Dendritic cell treated with granulocyte-macrophage colony-stimulating factor and Interleukin-4, amounts not matched to agents 40 ng/mL and 50 ng/mL, for 4 days (primary cell): ENCODE data around the gene SMC1A.
"Not testable (repeated sequence)": the region's sequence is repeated elsewhere in the genome, so short reads cannot be mapped to it uniquely, and the experiment has no call there.

Experiments used
- H3K27ac Mint-ChIP-seq: one replicate; pipeline ENCODE4 v1.8.0; 2022; ENCODE audit warnings: mild to moderate bottlenecking, mixed read lengths
- H3K27me3 Mint-ChIP-seq: one replicate; pipeline ENCODE4 v1.8.0; 2022; ENCODE audit warnings: mild to moderate bottlenecking, mixed read lengths
- H3K36me3 Mint-ChIP-seq: one replicate; pipeline ENCODE4 v1.8.0; 2022; ENCODE audit warnings: low read depth, mixed read lengths
- H3K4me1 Mint-ChIP-seq: one replicate; pipeline ENCODE4 v1.8.0; 2022; ENCODE audit warnings: low read depth, mixed read lengths
- H3K4me3 Mint-ChIP-seq: one replicate; pipeline ENCODE4 v1.8.0; 2022; ENCODE audit warnings: mild to moderate bottlenecking, moderate library complexity, mixed read lengths
- H3K9me3 Mint-ChIP-seq: one replicate; pipeline ENCODE4 v1.8.0; 2022; ENCODE audit warnings: mixed read lengths
- intact Hi-C: fragments of 100-400 bp; cut with micrococcal nuclease; formaldehyde crosslinking; loops from one replicate; pipeline ENCODE4 v1.15.0; 2022

Gene SMC1A

DNA sequence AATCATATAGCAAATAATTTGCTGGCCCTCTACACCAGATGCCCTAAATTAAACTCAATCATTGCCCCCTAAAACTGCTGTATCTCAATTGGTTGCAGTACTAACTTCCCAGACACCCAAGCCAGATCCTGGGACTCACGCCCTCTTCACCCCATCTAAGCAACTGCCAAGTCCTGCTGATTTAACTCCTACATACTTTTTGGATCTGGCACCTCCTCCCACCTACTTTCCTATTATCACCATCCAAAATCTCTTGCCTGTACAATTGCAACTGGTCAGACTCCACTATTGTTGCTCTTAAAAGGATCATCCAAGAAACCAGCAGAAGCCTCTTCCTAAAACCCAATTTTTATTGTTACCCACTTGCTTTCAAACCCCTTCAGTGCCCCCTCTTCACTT, 16.4 kb upstream of the SMC1A start:
- Mint-ChIP-seq H3K4me3 (no peak overlapping the region), H3K4me1 (peaks cover 62% of the 10 kb centered on the region), H3K9me3 (no peaks in the 10 kb centered on the region), H3K36me3 (peaks cover 4% of the 10 kb centered on the region), H3K27me3 (no peaks in the 10 kb centered on the region), H3K27ac (no peak overlapping the region)
- intact Hi-C loops = no loop called here

DNA sequence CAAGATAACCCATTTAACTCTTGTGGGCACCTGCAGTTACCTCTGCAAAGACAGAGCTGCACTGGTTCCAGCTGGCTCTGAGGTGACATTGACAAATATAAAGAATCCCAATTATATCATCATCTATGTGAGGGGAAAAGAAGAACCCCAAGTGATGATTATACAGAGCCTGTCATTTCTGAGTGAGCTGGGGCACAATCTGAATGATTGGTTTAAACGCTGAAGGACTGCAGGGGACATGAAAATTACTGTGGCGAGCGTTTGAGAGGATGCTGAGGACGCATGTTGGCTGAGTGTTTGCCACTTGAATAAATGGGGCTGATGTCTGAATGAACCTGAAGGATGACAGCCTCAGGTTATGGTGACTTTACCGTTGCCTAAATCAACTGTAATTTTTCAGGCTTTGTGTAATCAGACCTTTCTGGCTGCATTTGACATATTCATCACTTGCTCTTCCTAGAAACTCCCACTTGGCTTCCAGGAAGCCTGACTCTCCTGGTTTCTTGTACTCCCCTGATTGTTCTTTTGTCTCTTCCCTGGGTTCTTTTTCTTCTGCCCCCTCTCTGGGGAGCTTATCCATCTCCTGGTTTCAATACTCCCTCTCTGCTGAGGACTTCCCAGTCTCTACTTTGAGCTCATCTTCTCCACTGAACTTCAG, 15.8 kb upstream of the SMC1A start:
- peaks cover 67% of the 10 kb centered on the region for H3K4me1 Mint-ChIP-seq
- intact Hi-C loops = no loop called here
- H3K4me3 Mint-ChIP-seq = no peak overlapping the region
- no peak overlapping the region for H3K27ac Mint-ChIP-seq
- H3K9me3 Mint-ChIP-seq = no peaks in the 10 kb centered on the region
- H3K27me3 Mint-ChIP-seq = no peaks in the 10 kb centered on the region
- H3K36me3 Mint-ChIP-seq = peaks cover 7% of the 10 kb centered on the region

DNA sequence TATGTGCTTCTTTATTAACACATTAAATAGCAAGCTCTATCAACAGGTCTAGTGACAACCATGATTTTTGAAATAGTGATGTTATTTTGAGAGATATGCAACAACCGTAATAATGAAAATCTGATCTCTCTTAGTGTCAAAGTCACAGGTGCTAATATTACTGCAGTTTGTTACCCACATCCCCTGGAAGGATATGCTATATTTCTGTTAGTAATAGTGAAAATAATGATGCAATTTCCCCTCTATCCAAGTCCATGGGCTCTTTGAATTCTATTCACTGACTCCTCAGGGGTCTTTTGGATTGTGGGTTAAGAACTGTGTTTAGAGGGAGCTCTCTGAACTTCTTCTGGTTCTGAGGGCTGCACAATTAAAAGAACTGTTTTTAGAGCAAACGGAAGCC, 14.8 kb upstream of the SMC1A start:
- intact Hi-C loops = no loop called here
- Mint-ChIP-seq H3K4me1 (peaks cover 64% of the 10 kb centered on the region), H3K27me3 (no peaks in the 10 kb centered on the region), H3K36me3 (peaks cover 11% of the 10 kb centered on the region), H3K9me3 (no peaks in the 10 kb centered on the region), H3K4me3 (no peak overlapping the region), H3K27ac (no peak overlapping the region)

DNA sequence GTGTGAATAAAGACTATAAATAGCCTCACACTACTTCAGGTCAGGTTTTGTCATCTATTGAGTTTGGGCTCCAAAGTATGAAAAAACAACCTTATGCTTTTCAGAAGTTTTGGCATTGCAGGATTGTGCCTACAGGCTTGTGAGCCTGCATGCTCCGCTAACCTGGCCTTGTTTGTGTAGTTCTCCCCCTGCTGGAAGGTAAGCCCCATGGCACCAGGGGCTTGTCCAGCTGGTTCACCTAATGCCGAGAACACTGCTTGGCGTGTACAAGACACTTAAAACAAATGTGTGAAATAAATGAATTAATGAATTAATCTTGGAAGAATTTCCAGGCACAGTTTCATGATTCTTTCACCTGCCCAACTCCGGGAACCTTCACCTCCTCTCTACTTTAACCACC, 13.5 kb upstream of the SMC1A start:
- no peak overlapping the region for H3K27ac Mint-ChIP-seq
- peaks cover 23% of the 10 kb centered on the region for H3K36me3 Mint-ChIP-seq
- H3K4me1 Mint-ChIP-seq = peaks cover 54% of the 10 kb centered on the region
- no peak overlapping the region for H3K4me3 Mint-ChIP-seq
- intact Hi-C loops = no loop called here
- no peaks in the 10 kb centered on the region for H3K9me3 Mint-ChIP-seq
- no peaks in the 10 kb centered on the region for H3K27me3 Mint-ChIP-seq

DNA sequence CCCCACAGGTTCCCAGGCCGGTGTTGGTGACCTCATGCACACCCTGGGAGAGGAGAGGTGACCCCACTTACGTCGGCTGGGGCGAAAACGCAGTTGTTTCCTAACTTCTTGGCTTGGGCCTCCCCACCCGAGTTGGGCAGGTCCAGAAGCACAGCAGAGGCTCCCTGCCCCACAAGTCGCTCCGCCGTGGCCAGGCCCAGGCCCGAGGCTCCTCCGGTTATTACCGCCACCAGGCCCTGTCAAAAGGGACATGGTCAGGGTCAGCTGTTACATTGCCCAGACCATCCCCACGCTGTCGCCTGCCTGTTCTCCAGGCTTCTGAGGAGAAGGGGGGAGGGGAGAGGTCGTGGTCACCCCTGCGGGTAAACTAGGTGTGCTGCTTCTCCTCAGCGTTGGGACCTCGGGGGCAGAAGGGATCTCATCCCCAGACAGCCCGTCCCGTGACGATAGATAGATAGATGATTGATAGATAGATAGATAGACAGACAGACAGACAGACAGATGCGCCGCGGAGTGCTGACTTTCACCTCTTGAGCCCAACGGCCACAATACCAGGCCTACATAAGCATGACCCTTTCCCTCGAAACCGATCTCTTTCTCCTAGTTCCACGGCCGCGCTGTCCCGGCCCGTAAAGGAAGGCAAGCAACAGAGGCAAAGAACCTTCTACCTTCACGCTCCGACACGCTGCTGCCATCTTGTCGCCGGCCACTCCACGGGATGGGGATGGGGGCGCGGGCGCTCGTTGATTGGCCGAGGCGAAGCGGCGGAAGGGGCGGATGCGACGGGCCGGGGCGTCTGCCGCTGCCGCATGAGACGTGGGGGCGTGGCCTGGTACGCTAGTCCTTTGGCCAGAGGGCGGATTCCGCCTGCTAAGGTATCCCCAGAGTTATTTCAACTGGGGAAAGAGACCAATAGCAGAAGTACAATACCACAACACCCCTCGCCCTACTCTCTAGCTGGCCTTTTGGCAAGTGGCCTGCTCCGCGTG, 11.5 kb upstream of the SMC1A start, which contains the start of gene HSD17B10:
Gene HSD17B10, minus strand, starts transcription at position 720 of the 989 bp plus-strand sequence. Its CDS starts 25 bp downstream, at position 695.
- H3K4me3 Mint-ChIP-seq = peak within 1 kb of the TSS; percentile 93
- intact Hi-C loops = loop anchor here (1.0 kb wide), 1 partner anchor 12 kb away; the partner anchor contains the start of genes RIBC1 and SMC1A
- no peaks in the 10 kb centered on the region for H3K27me3 Mint-ChIP-seq
- no peaks in the 10 kb centered on the region for H3K9me3 Mint-ChIP-seq
- H3K4me1 Mint-ChIP-seq = peaks cover 42% of the 10 kb centered on the region
- peaks cover 43% of the 10 kb centered on the region for H3K36me3 Mint-ChIP-seq
- peak within 1 kb of the TSS; percentile 91 for H3K27ac Mint-ChIP-seq

DNA sequence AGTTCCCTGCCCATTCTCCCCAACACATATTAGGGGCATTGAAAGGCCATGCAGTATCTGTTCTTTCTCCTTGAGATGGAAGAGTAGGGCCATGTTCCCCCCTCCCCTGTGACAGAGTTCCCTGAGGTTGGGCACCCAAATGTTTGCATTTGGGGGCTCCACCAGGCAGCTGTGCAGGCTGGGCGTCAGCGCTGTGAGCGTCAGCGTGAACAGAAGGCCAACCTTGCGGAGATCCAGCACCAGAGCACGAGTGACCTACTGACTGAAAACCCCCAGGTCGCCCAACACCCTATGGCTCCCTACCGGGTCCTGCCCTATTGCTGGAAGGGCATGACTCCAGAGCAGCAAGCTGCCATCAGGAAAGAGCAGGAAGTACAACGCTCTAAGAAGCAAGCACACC, 7.8 kb upstream of the SMC1A start:
- intact Hi-C loops = no loop called here
- H3K9me3 Mint-ChIP-seq = no peaks in the 10 kb centered on the region
- no peak overlapping the region for H3K4me3 Mint-ChIP-seq

DNA sequence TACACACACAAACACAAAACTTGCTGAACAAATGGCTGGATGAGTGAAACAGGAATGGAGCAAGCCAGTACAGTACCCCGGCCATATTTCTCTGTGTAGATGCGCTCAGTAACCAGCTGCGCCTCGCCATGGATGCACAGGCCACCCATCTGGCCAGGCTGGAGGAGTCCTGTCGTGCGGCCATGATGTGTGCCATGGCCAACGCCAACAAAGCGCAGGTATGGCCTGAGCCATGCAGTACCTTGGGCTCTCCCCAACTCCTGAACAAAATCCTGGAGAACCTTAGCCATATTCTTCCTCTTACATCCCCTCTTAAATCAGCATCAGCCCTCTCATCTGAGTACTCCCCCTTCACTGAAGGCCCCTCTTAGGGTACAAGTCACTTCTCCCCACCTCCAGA, 7.3 kb upstream of the SMC1A start:
- Mint-ChIP-seq H3K27me3 (no peaks in the 10 kb centered on the region), H3K36me3 (peaks cover 55% of the 10 kb centered on the region), H3K4me1 (peaks cover 20% of the 10 kb centered on the region), H3K27ac (no peak overlapping the region), H3K9me3 (no peaks in the 10 kb centered on the region), H3K4me3 (no peak overlapping the region)
- intact Hi-C loops = no loop called here

More for the DNA sequence above, 7.8 kb upstream of the SMC1A start:
- H3K27ac Mint-ChIP-seq = no peak overlapping the region
- H3K27me3 Mint-ChIP-seq = no peaks in the 10 kb centered on the region
- peaks cover 55% of the 10 kb centered on the region for H3K36me3 Mint-ChIP-seq
- peaks cover 25% of the 10 kb centered on the region for H3K4me1 Mint-ChIP-seq

DNA sequence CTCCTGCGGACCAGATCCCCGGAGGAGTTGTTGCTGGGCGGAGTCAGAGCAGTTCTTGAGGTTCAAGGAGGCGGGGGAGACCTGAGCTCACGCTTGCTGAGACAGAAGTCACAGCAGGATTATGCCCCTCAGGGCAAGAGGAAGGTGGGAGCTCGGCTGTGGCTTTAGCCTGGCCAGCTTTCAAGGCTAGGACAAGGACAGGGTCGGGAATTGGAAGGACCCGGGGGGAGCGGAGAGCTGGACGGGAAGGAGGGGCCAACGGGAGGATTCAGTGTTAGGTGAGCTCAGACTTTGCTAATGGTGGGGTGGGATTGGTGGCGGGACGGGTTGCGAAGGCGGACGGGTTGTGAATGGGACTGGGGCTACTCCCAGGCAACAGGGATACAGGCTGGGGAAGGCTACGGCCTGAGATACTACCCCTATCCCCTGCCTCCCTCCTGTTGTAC, 430 bp upstream of the SMC1A start, which contains the start of gene RIBC1:
Gene RIBC1, plus strand, starts transcription at position 13 of the 446 bp plus-strand sequence. CDS start 3,404 bp downstream, outside the sequence.
- Mint-ChIP-seq H3K9me3 (no peaks in the 10 kb centered on the region), H3K27ac (peak within 1 kb of the TSS; percentile 92), H3K4me1 (peaks cover 26% of the 10 kb centered on the region), H3K36me3 (peaks cover 18% of the 10 kb centered on the region), H3K4me3 (peak within 1 kb of the TSS; percentile 96), H3K27me3 (no peaks in the 10 kb centered on the region)
- intact Hi-C loops = loop anchor here (1.0 kb wide), 1 partner anchor 11 kb away; the partner anchor contains the start of gene HSD17B10

DNA sequence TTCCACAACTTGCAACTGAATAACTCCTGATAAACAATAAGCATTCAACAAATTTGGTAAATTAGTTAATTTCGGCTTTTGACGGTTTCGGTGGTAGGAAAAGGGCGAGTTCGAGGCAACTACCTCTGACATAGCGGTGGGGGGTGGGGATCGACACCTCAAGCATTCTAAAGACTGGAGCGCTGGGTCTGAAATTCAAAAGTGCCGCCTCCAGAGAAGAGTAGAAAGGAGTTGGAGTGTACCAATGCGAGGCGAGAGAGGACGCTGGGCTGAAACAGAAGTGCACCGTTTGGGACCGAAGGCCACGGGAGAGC, 725 bp downstream of the SMC1A start:
- peak overlapping the region; percentile 92 for H3K27ac Mint-ChIP-seq
- H3K4me1 Mint-ChIP-seq = peaks cover 26% of the 10 kb centered on the region
- peak overlapping the region; percentile 96 for H3K4me3 Mint-ChIP-seq
- intact Hi-C loops = loop anchor here (1.0 kb wide), 1 partner anchor 13 kb away; the partner anchor contains the start of gene HSD17B10
- H3K36me3 Mint-ChIP-seq = peaks cover 18% of the 10 kb centered on the region
- H3K9me3 Mint-ChIP-seq = no peaks in the 10 kb centered on the region
- no peaks in the 10 kb centered on the region for H3K27me3 Mint-ChIP-seq

DNA sequence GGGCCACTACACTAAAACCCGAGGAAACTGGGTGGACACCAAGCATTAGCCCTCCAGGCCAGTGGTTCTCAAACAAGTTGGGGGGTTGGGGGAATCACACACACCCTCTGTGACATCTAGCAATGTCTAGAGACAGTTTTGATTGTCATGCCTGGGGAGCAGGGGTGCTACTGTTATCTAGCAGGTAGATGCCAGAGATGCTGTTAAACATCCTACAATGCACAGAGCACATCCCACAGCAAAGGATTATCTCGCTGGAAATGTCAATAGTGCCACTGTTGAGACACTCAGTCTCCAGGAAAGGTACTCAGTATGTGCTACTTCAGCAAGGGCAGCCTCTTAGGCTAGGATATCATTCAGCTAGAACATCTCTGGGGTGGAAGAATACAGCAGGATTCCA, 1.3 kb downstream of the SMC1A start:
- Mint-ChIP-seq H3K27me3 (no peaks in the 10 kb centered on the region), H3K36me3 (peaks cover 18% of the 10 kb centered on the region), H3K4me3 (no peak overlapping the region), H3K27ac (no peak overlapping the region), H3K9me3 (no peaks in the 10 kb centered on the region), H3K4me1 (peaks cover 26% of the 10 kb centered on the region)
- intact Hi-C loops = no loop called here

DNA sequence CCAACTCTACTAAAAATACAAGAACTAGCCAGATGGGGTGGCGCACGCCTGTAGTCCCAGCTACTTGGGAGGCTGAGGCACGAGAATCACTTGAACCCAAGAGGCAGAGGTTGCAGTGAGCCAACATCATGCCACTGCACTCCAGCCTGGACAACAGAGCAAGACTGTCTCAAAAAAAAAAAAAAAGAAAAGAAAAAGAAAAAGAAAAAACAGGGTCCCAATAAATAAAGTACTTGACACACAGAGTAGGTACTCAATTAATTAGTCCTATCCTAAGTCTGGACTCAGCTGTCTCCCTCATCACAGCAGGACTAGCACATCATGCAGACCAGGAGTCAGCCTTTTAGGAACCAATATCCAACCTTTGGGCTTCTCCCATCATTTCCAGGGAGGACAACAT, 2.1 kb downstream of the SMC1A start:
- H3K27ac Mint-ChIP-seq, intact Hi-C loops, H3K27me3 Mint-ChIP-seq, H3K9me3 Mint-ChIP-seq, H3K4me3 Mint-ChIP-seq: not testable (repeated sequence)
- Mint-ChIP-seq H3K36me3 (peaks cover 18% of the 10 kb centered on the region), H3K4me1 (peaks cover 22% of the 10 kb centered on the region)

DNA sequence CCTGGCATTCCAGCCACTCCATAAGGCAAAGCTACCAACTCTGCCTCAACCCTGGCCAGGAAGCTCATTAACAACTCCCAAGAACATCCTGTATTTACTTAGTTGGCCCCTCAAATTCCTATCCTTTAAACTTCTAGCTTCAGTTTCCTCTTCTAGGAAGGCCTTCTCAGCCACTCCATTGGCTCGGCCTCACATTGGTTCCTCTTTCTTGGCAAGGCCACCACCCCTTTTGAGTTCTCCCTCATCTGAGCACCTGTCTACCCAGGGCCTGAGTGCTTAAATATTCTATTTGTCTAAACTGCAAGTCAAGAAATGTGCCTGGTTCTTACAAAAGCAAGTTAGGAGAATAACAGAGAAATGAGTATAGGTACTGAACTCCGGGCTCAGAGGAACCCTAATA, 10.0 kb downstream of the SMC1A start:
- peaks cover 75% of the 10 kb centered on the region for H3K36me3 Mint-ChIP-seq
- H3K4me3 Mint-ChIP-seq = no peak overlapping the region
- no peaks in the 10 kb centered on the region for H3K27me3 Mint-ChIP-seq
- no peaks in the 10 kb centered on the region for H3K9me3 Mint-ChIP-seq
- peaks cover 23% of the 10 kb centered on the region for H3K4me1 Mint-ChIP-seq
- intact Hi-C loops = no loop called here
- no peak overlapping the region for H3K27ac Mint-ChIP-seq

DNA sequence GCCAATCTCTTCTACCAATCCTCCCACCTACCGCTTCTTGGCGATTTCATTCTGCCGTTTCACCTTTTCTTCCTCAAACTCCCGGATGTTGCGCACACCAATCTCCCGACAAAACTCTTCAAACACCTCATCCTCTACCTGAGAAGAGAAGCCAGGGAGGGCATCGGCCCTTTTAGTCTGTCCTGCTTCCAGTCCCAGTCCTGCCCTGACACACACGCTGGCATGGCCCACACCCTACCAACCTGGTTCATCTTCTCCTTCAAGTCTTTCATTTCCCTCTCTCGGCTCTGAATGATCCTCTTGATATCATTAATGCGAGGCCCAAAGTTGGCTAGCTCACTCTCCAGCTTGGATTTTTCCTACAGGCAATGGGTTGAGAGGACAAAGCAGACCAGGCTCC, 18.9 kb downstream of the SMC1A start:
- Mint-ChIP-seq H3K27ac (no peak overlapping the region), H3K27me3 (no peaks in the 10 kb centered on the region), H3K9me3 (no peaks in the 10 kb centered on the region), H3K4me3 (no peak overlapping the region), H3K36me3 (peaks cover 89% of the 10 kb centered on the region), H3K4me1 (no peaks in the 10 kb centered on the region)
- intact Hi-C loops = no loop called here

DNA sequence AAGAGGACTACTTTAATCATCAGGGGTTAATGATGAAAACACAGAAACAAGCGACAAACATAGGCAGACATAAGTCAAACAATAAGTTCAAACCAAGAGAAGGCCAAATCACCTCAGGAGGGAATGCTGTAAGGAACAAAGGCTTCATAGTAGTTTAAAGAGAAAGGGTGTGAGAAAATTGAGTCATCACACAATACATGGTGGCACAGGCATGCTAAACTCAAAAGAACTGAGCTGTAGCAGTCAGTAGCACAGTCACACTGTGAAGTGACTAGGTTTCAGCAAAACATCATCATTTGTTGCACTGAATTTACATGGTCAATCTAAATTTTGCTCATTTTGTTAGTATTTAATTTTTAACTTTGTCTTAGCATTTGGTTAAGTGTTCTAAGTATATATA, 24.2 kb downstream of the SMC1A start:
- intact Hi-C loops = no loop called here
- Mint-ChIP-seq H3K27me3 (no peaks in the 10 kb centered on the region), H3K27ac (no peak overlapping the region), H3K36me3 (peaks cover 87% of the 10 kb centered on the region), H3K4me1 (no peaks in the 10 kb centered on the region), H3K4me3 (no peak overlapping the region), H3K9me3 (no peaks in the 10 kb centered on the region)
